ENCODE measurements around the gene DGKI. TPM values are rescaled to one million over a fixed set of nuclear protein-coding genes. Genes with fewer than 3 reads are reported as not detected.

Gene DGKI
- total and polyA plus RNA-seq, 4 donors: 0.03 to 1.5 (median 0.33) TPM

DNA sequence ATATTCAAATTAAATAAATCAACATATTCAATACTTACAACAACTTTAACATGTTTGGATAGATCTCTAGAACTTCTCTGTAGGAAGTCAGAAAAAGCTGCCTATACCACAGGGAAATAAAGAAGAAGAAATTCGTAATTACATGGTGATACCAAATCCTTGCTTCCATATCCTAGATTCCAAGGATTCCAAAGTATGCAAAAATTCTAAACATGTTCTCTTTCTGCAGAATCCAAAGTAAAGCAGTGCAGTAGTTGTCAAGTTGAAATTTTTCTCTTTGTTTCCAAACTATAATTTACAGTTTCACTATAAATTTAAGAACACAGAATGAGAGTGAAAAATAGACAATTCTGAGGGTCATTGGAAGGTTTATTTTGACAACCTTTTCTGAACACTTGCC lies 269.6 kb downstream of the DGKI start:
- WGBS, 2 donors: 60 to 74% methylated on average over 1 of the region's 1 CpG
- ATAC-seq (ENCODE audit: insufficient read depth, low FRiP score) (no peak), DNase-seq (no peak)
- Histone ChIP-seq H3K27ac (ENCODE audit: low read depth in 1 of 2, low read length in 1 of 2) (no peak overlapping the region), H3K4me3 (no peak overlapping the region), H3K9ac (ENCODE audit: insufficient read depth in 1 of 2, low read length in 2 of 2) (no peak overlapping the region), H3K27me3 (ENCODE audit: control insufficient read depth in 3 of 3, insufficient read depth in 3 of 3, low read length in 2 of 3) (no peaks in the 10 kb centered on the region), H3K9me3 (ENCODE audit: control insufficient read depth in 4 of 4, insufficient read depth in 3 of 4, low read length in 3 of 4) (no peaks in the 10 kb centered on the region), H3K36me3 (ENCODE audit: control insufficient read depth in 4 of 4, insufficient read depth in 4 of 4, low read length in 4 of 4) (no peaks in the 10 kb centered on the region), H3K4me1 (ENCODE audit: control insufficient read depth in 5 of 5, insufficient read depth in 5 of 5, low read length in 5 of 5) (no peaks in the 10 kb centered on the region)
- no peak for TF ChIP-seq CTCF (IDR thresholded peaks at IDR 0.05; ENCODE audit: control extremely low read depth, extremely low read depth)

- Histone ChIP-seq H3K27ac (ENCODE audit: low read depth in 1 of 2, low read length in 1 of 2) (no peak overlapping the region), H3K9ac (ENCODE audit: insufficient read depth in 1 of 2, low read length in 2 of 2) (no peak overlapping the region), H3K36me3 (ENCODE audit: control insufficient read depth in 4 of 4, insufficient read depth in 4 of 4, low read length in 4 of 4) (no peaks in the 10 kb centered on the region), H3K9me3 (ENCODE audit: control insufficient read depth in 4 of 4, insufficient read depth in 3 of 4, low read length in 3 of 4) (no peaks in the 10 kb centered on the region), H3K27me3 (ENCODE audit: control insufficient read depth in 3 of 3, insufficient read depth in 3 of 3, low read length in 2 of 3) (no peaks in the 10 kb centered on the region), H3K4me1 (ENCODE audit: control insufficient read depth in 5 of 5, insufficient read depth in 5 of 5, low read length in 5 of 5) (no peaks in the 10 kb centered on the region), H3K4me3 (no peak overlapping the region)
- no peak for ATAC-seq (ENCODE audit: insufficient read depth, low FRiP score)
- no peak for DNase-seq
- WGBS, 2 donors: 89 to 91% methylated on average over 3 of the region's 3 CpGs
- TF ChIP-seq CTCF (IDR thresholded peaks at IDR 0.05; ENCODE audit: control extremely low read depth, extremely low read depth): no peak
These were observed 270.3 kb downstream of the DGKI start for GRCh38 chr7:137576481-137576880.

DNA sequence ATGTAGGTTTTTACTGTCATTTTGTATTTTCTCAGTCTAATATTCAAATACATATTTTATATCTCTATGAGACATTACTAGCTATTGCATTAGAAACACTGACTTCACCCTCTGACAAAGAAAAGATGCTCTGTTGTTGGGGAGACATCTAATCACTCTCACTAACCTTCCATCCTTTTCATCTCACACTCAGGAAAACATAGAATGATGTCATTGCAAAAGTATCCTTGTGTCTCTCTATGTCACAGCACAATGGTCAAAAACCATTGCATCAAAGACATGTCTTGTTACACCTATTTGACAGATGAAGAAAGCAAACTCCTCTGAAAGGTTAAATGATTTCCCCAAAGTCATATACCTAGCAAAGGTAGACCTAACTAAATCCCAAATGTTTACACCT lies 272.0 kb downstream of the DGKI start:
- no peaks in the 10 kb centered on the region for H3K27me3 ChIP-seq (ENCODE audit: control insufficient read depth in 3 of 3, insufficient read depth in 3 of 3, low read length in 2 of 3)
- TF ChIP-seq CTCF (IDR thresholded peaks at IDR 0.05; ENCODE audit: control extremely low read depth, extremely low read depth): no peak
- no peak for DNase-seq
- ATAC-seq (ENCODE audit: insufficient read depth, low FRiP score): no peak
- no peaks in the 10 kb centered on the region for H3K4me1 ChIP-seq (ENCODE audit: control insufficient read depth in 5 of 5, insufficient read depth in 5 of 5, low read length in 5 of 5)
- H3K9me3 ChIP-seq (ENCODE audit: control insufficient read depth in 4 of 4, insufficient read depth in 3 of 4, low read length in 3 of 4): no peaks in the 10 kb centered on the region
- no peak overlapping the region for H3K4me3 ChIP-seq
- no peak overlapping the region for H3K27ac ChIP-seq (ENCODE audit: low read depth in 1 of 2, low read length in 1 of 2)
- H3K36me3 ChIP-seq (ENCODE audit: control insufficient read depth in 4 of 4, insufficient read depth in 4 of 4, low read length in 4 of 4): no peaks in the 10 kb centered on the region
- no peak overlapping the region for H3K9ac ChIP-seq (ENCODE audit: insufficient read depth in 1 of 2, low read length in 2 of 2)

- H3K4me3 ChIP-seq: no peak overlapping the region
- H3K27ac ChIP-seq (ENCODE audit: low read depth in 1 of 2, low read length in 1 of 2): no peak overlapping the region
- no peaks in the 10 kb centered on the region for H3K27me3 ChIP-seq (ENCODE audit: control insufficient read depth in 3 of 3, insufficient read depth in 3 of 3, low read length in 2 of 3)
- H3K9ac ChIP-seq (ENCODE audit: insufficient read depth in 1 of 2, low read length in 2 of 2): no peak overlapping the region
- no peak for DNase-seq
- 75 to 88% methylated on average over 5 of the region's 5 CpGs for WGBS, 2 donors
- peaks cover 0 to 1% (median 0%) of the 10 kb centered on the region in 4 donors for H3K9me3 ChIP-seq (ENCODE audit: control insufficient read depth in 4 of 4, insufficient read depth in 3 of 4, low read length in 3 of 4)
- TF ChIP-seq CTCF (IDR thresholded peaks at IDR 0.05; ENCODE audit: control extremely low read depth, extremely low read depth): no peak
- no peaks in the 10 kb centered on the region for H3K4me1 ChIP-seq (ENCODE audit: control insufficient read depth in 5 of 5, insufficient read depth in 5 of 5, low read length in 5 of 5)
- H3K36me3 ChIP-seq (ENCODE audit: control insufficient read depth in 4 of 4, insufficient read depth in 4 of 4, low read length in 4 of 4): no peaks in the 10 kb centered on the region
- no peak for ATAC-seq (ENCODE audit: insufficient read depth, low FRiP score)
These were observed 274.6 kb downstream of the DGKI start for GRCh38 chr7:137572056-137572784.

Data from lung (tissue), 12 donors.